WTC11 (cell line): ENCODE results near the gene PPARA. TPM values are rescaled to one million over a fixed set of nuclear protein-coding genes. Genes with fewer than 3 reads are reported as not detected.
A peak's percentile ranks its signal among the peaks of the same experiment; 100 is the strongest.

ENCODE experiments used
- ATAC-seq: fragments of 200-7000 bp; cut with Tn5 transposase; 2 replicates; pipeline ENCODE4 v1.10.0; 2021; ENCODE audit warnings: mild to moderate bottlenecking, moderate library complexity
- CTCF ChIA-PET: fragments of 300-600 bp; sonication (Branson Sonifier 250); formaldehyde crosslinking; loops from one replicate; lab custom pipeline; 2021; ENCODE audit warnings: antibody characterized with exemption; lab: Charles Lee
- POLR2A ChIA-PET: fragments of 350-600 bp; sonication (Branson Sonifier 250); formaldehyde crosslinking; loops from one replicate; lab custom pipeline; 2021; ENCODE audit warnings: antibody characterized with exemption; lab: Charles Lee
- DNase-seq: peaks from one replicate; pipeline ENCODE4 v3.0.0; 2021; ENCODE audit warnings: low spot score
- H3K27ac Mint-ChIP-seq: 2 replicates; pipeline ENCODE4 v1.8.0; 2021; ENCODE audit warnings: mixed read lengths
- H3K27me3 Mint-ChIP-seq: 2 replicates; pipeline ENCODE4 v1.8.0; 2021; ENCODE audit warnings: low read depth, mild to moderate bottlenecking, moderate library complexity, mixed read lengths
- H3K36me3 Mint-ChIP-seq: 2 replicates; pipeline ENCODE4 v1.8.0; 2021; ENCODE audit warnings: mixed read lengths
- H3K4me1 Mint-ChIP-seq: 2 replicates; pipeline ENCODE4 v1.8.0; 2022; ENCODE audit warnings: mixed read lengths
- H3K4me3 Mint-ChIP-seq: 2 replicates; pipeline ENCODE4 v1.8.0; 2021; ENCODE audit warnings: mild to moderate bottlenecking, moderate library complexity, mixed read lengths
- H3K9me3 Mint-ChIP-seq: 2 replicates; pipeline ENCODE4 v1.8.0; 2021; ENCODE audit warnings: mixed read lengths
- CBFB ChIP-seq: sonication (generic); formaldehyde crosslinking; IDR thresholded peaks from 2 replicates; pipeline ENCODE4 v1.8.1; 2022; ENCODE audit warnings: mild to moderate bottlenecking, low read depth, missing genetic modification reagents
- CREB1 ChIP-seq: sonication (generic); formaldehyde crosslinking; IDR thresholded peaks from 2 replicates; pipeline ENCODE4 v1.8.0; 2023; ENCODE audit warnings: mild to moderate bottlenecking, missing genetic modification reagents
- GRHL2 ChIP-seq: fragments of 250-450 bp; sonication (Bioruptor Pico); IDR thresholded peaks from 2 replicates; pipeline ENCODE4 v1.8.0; 2022; ENCODE audit warnings: mild to moderate bottlenecking, moderate library complexity; ENCODE audit not compliant: insufficient replicate concordance, severe bottlenecking
- HMGA2 ChIP-seq: fragments of 250-450 bp; sonication (Bioruptor Pico); IDR thresholded peaks from 2 replicates; pipeline ENCODE4 v1.4.0; 2021; ENCODE audit warnings: mild to moderate bottlenecking, moderate library complexity
- NFYB ChIP-seq: sonication (generic); formaldehyde crosslinking; conservative IDR thresholded peaks from 2 replicates; pipeline ENCODE4 v1.8.0; 2022; ENCODE audit warnings: low read depth, missing genetic modification reagents
- total RNA-seq: library from RNA; stranded (reverse); gene quantifications from 3 replicates; pipeline ENCODE4 v1.2.3, GENCODE V29; 2021
- TF ChIP-seq, protein P1 (sequence below): sonication (generic); formaldehyde crosslinking; IDR thresholded peaks from 2 replicates; pipeline ENCODE4 v1.8.0; 2022; ENCODE audit warnings: missing genetic modification reagents
- TF ChIP-seq, protein P2 (sequence below): sonication (generic); formaldehyde crosslinking; IDR thresholded peaks from 2 replicates; pipeline ENCODE4 v1.8.0; 2023; ENCODE audit warnings: missing genetic modification reagents
- TF ChIP-seq, protein P3 (sequence below): sonication (generic); formaldehyde crosslinking; IDR thresholded peaks from 2 replicates; pipeline ENCODE4 v1.8.0; 2022; ENCODE audit warnings: mild to moderate bottlenecking, missing genetic modification reagents
- TF ChIP-seq, protein P4 (sequence below): sonication (generic); formaldehyde crosslinking; IDR thresholded peaks from 2 replicates; pipeline ENCODE4 v1.8.1; 2023; ENCODE audit warnings: mild to moderate bottlenecking, missing genetic modification reagents, moderate library complexity

PPARA gene
- total RNA-seq, 1 experiment from 2014 or later: 9.3 TPM

DNA sequence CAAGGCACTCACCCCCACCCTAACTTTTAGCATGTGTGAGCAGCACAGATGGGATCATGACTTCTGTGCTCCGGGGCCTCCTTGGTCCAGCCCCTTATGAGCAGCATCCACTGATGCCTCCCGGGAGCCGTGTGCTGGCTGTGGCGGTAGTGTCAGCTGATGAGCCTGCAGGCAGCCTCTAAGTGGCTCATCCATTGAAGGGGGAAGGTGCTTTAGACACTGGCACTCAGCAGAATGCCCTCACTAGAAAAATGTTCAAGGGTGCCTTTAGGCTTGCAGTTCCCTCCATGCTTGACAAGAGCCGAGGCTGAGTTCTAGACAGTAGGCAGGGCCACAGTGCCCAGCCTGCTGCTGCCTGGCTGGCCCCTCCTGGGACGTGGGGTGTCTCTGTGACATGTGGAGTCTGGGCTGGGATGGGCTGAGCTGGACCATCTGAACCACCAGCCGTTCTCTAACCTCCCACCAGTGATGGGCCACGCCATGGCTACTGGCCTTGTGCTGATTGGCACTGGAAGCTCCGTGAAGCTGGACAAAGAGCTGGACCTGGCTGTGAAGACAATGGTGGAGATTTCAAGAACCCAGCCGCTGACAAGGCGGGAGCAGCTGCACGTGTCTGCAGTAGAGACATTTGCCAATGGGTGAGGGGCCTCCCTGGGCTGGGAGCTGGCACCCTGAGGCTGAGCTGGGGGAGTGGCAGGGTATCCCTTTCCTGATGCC is 123.3 kb downstream of the PPARA start:
- CTCF ChIA-PET: no interaction called here
- DNase-seq (no peak), ATAC-seq (no peak)
- no peak overlapping the region for H3K27ac Mint-ChIP-seq
- peaks cover 7% of the 10 kb centered on the region for H3K9me3 Mint-ChIP-seq
- TF ChIP-seq GRHL2: no peak
- TF ChIP-seq, protein P1, sequence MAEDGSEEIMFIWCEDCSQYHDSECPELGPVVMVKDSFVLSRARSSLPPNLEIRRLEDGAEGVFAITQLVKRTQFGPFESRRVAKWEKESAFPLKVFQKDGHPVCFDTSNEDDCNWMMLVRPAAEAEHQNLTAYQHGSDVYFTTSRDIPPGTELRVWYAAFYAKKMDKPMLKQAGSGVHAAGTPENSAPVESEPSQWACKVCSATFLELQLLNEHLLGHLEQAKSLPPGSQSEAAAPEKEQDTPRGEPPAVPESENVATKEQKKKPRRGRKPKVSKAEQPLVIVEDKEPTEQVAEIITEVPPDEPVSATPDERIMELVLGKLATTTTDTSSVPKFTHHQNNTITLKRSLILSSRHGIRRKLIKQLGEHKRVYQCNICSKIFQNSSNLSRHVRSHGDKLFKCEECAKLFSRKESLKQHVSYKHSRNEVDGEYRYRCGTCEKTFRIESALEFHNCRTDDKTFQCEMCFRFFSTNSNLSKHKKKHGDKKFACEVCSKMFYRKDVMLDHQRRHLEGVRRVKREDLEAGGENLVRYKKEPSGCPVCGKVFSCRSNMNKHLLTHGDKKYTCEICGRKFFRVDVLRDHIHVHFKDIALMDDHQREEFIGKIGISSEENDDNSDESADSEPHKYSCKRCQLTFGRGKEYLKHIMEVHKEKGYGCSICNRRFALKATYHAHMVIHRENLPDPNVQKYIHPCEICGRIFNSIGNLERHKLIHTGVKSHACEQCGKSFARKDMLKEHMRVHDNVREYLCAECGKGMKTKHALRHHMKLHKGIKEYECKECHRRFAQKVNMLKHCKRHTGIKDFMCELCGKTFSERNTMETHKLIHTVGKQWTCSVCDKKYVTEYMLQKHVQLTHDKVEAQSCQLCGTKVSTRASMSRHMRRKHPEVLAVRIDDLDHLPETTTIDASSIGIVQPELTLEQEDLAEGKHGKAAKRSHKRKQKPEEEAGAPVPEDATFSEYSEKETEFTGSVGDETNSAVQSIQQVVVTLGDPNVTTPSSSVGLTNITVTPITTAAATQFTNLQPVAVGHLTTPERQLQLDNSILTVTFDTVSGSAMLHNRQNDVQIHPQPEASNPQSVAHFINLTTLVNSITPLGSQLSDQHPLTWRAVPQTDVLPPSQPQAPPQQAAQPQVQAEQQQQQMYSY: no peak
- H3K4me1 Mint-ChIP-seq: no peaks in the 10 kb centered on the region; the same call in 1 of the 2 replicates
- H3K4me3 Mint-ChIP-seq: no peak overlapping the region
- peaks cover 25% of the 10 kb centered on the region for H3K36me3 Mint-ChIP-seq
- POLR2A ChIA-PET: no interaction called here
- no peaks in the 10 kb centered on the region for H3K27me3 Mint-ChIP-seq

DNA sequence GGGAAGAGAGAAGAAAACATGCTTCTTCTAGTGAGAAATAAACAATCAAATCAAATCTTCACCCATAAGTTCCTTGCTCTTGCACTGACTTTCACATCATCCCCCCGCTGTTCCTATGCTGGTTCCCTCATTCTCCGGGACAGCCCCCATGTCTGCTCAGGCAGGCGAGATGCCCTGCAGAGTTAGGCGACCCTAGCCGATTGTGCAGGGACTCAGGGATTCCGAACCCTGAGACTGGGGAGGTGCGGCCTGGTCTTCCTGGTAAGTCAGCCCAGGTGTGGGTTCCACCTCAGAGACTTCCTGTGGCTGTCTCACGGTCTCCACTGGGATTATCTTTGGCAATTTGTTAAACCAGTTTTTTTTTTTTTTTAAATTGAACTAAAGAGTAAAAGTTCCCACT is 124.1 kb downstream of the PPARA start:
- ChIA-PET POLR2A (no interaction called here), CTCF (no interaction called here)
- TF ChIP-seq, protein P2, sequence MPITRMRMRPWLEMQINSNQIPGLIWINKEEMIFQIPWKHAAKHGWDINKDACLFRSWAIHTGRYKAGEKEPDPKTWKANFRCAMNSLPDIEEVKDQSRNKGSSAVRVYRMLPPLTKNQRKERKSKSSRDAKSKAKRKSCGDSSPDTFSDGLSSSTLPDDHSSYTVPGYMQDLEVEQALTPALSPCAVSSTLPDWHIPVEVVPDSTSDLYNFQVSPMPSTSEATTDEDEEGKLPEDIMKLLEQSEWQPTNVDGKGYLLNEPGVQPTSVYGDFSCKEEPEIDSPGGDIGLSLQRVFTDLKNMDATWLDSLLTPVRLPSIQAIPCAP (CRISPR knock-in tag): no peak
- H3K36me3 Mint-ChIP-seq: peaks cover 28% of the 10 kb centered on the region
- no peak overlapping the region for H3K4me3 Mint-ChIP-seq
- H3K27ac Mint-ChIP-seq: no peak overlapping the region
- no peaks in the 10 kb centered on the region for H3K27me3 Mint-ChIP-seq
- DNase-seq (no peak), ATAC-seq (no peak)
- no peaks in the 10 kb centered on the region; the same call in 1 of the 2 replicates for H3K4me1 Mint-ChIP-seq
- H3K9me3 Mint-ChIP-seq: peaks cover 7% of the 10 kb centered on the region

DNA sequence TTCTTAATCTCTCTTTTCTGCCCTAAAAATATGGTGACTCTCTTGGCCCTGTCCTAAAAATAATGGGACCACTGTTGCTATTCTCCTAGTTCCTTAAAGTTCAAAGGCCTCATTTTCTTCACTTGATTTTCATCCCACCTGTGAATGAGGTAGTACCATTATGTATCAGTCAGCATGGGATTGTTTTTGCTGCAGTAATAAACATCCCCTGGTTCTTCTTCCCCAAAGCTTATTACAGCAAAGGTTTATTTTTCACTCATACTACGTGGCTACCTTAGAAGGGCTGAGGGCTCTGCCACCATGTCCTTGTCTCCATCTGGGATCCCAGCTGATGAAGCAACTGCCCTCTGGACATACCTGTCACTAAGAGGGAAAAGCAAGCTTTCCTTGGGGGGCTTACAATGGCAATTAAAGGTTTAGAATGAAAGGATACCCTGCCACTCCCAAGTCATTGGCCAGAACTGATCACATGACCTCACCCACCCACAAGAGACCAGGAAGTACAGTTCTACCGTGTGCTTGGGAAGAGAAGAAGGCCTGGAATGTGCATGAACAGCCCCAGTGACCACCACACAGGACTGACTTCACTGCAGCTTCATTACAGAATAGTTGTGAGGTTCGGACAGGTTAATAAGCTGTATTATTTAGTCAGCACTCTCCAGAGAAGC is 125.3 kb downstream of the PPARA start:
- Mint-ChIP-seq H3K9me3 (peaks cover 7% of the 10 kb centered on the region), H3K36me3 (peaks cover 28% of the 10 kb centered on the region), H3K27me3 (no peaks in the 10 kb centered on the region), H3K4me1 (no peaks in the 10 kb centered on the region), H3K4me3 (no peak overlapping the region), H3K27ac (no peak overlapping the region)
- CTCF ChIA-PET: no interaction called here
- TF ChIP-seq, protein P3, sequence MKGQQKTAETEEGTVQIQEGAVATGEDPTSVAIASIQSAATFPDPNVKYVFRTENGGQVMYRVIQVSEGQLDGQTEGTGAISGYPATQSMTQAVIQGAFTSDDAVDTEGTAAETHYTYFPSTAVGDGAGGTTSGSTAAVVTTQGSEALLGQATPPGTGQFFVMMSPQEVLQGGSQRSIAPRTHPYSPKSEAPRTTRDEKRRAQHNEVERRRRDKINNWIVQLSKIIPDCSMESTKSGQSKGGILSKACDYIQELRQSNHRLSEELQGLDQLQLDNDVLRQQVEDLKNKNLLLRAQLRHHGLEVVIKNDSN (CRISPR knock-in tag): peak; percentile 29; the same call in 1 of the 2 replicates
- TF ChIP-seq, protein P4, sequence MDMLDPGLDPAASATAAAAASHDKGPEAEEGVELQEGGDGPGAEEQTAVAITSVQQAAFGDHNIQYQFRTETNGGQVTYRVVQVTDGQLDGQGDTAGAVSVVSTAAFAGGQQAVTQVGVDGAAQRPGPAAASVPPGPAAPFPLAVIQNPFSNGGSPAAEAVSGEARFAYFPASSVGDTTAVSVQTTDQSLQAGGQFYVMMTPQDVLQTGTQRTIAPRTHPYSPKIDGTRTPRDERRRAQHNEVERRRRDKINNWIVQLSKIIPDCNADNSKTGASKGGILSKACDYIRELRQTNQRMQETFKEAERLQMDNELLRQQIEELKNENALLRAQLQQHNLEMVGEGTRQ (CRISPR knock-in tag): peak; percentile 60; the same call in 1 of the 2 replicates
- TF ChIP-seq NFYB (CRISPR knock-in tag): peak; percentile 43
- no peak for TF ChIP-seq CBFB
- TF ChIP-seq, all 79 proteins: peak for 3
- ATAC-seq (no peak), DNase-seq (no peak)
- POLR2A ChIA-PET: no interaction called here

DNA sequence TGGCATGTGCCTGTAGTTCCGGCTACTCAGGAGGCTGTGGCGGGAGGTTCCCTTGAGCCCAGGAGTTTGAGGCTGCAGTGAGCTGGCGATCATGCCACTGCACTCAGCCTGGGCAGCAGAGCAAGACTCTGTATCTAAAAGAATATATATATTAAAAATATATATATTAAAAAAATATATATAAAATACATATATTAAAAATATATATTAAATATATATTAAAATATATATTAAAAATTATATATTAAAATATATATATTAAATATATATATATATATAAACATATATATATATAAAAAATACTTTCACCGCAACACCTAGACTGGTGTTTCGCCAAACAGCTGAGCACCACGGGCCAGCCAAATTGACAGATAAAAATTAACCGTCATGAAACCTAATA is 126.2 kb downstream of the PPARA start:
- Mint-ChIP-seq H3K36me3 (peaks cover 30% of the 10 kb centered on the region), H3K9me3 (peaks cover 7% of the 10 kb centered on the region), H3K4me1 (no peaks in the 10 kb centered on the region), H3K4me3 (no peak overlapping the region), H3K27me3 (no peaks in the 10 kb centered on the region), H3K27ac (no peak overlapping the region)
- POLR2A ChIA-PET: no interaction called here
- DNase-seq (no peak), ATAC-seq (no peak)
- CTCF ChIA-PET: no interaction called here
- TF ChIP-seq CREB1 (CRISPR knock-in tag): no peak
- TF ChIP-seq HMGA2: peak; percentile 95
